Smooth muscle cell (in vitro differentiated cells): ENCODE results near the gene CSMD2. TPM values are rescaled to one million over a fixed set of nuclear protein-coding genes. Genes with fewer than 3 reads are reported as not detected.

Experiments used
- DNase-seq: peaks from one replicate; lab custom pipeline; 2025; ENCODE audit not compliant: unreplicated experiment; lab: John Stamatoyannopoulos, UW
- H2AFZ ChIP-seq: fragments of 200-600 bp; sonication (generic); 2 replicates; pipeline ENCODE4 v1.6.0; 2016; ENCODE audit warnings: antibody characterized with exemption, low read depth, mild to moderate bottlenecking
- H3F3A ChIP-seq: fragments of 200-600 bp; sonication (generic); 2 replicates; pipeline ENCODE4 v1.6.0; 2017; ENCODE audit warnings: antibody characterized with exemption, low read depth
- H3K27ac ChIP-seq: fragments of 200-600 bp; sonication (generic); 2 replicates; pipeline ENCODE4 v1.5.1; 2016; ENCODE audit warnings: low read depth, mild to moderate bottlenecking
- H3K27me3 ChIP-seq: fragments of 200-600 bp; sonication (generic); 2 replicates; pipeline ENCODE4 v1.6.1; 2016; ENCODE audit warnings: low read depth, mild to moderate bottlenecking
- H3K36me3 ChIP-seq: fragments of 200-600 bp; sonication (generic); 2 replicates; pipeline ENCODE4 v1.5.1; 2016; ENCODE audit warnings: low read depth
- H3K4me1 ChIP-seq: fragments of 200-600 bp; sonication (generic); 2 replicates; pipeline ENCODE4 v1.5.1; 2016; ENCODE audit warnings: low read depth
- H3K4me2 ChIP-seq: fragments of 200-600 bp; sonication (generic); 2 replicates; pipeline ENCODE4 v1.6.0; 2016; ENCODE audit warnings: mild to moderate bottlenecking
- H3K4me3 ChIP-seq: fragments of 200-600 bp; sonication (generic); 2 replicates; pipeline ENCODE4 v1.5.1; 2016; ENCODE audit warnings: mild to moderate bottlenecking
- H3K79me2 ChIP-seq: fragments of 200-600 bp; sonication (generic); 2 replicates; pipeline ENCODE4 v1.6.0; 2016; ENCODE audit warnings: low read depth, mild to moderate bottlenecking
- H3K9ac ChIP-seq: fragments of 200-600 bp; sonication (generic); 2 replicates; pipeline ENCODE4 v1.6.0; 2016; ENCODE audit warnings: low read depth
- H3K9me3 ChIP-seq: fragments of 200-600 bp; sonication (generic); replicated peaks from 2 replicates; pipeline ENCODE4 v1.5.1; 2016; ENCODE audit warnings: low read depth
- H4K20me1 ChIP-seq: fragments of 200-600 bp; sonication (generic); 2 replicates; pipeline ENCODE4 v1.6.0; 2016; ENCODE audit warnings: low read depth
- CTCF ChIP-seq: fragments of 200-600 bp; sonication (generic); IDR thresholded peaks from 2 replicates; pipeline ENCODE4 v1.5.1; 2017; ENCODE audit warnings: borderline replicate concordance, mild to moderate bottlenecking, antibody characterized with exemption; ENCODE audit not compliant: insufficient read depth, poor library complexity, severe bottlenecking
- WGBS: methylation state at CpG from one replicate; pipeline ENCODE4 v1.1.7; 2016; ENCODE audit warnings: low lambda C conversion rate; 5-methylcytosine and 5-hydroxymethylcytosine counted together
- polyA plus RNA-seq: library from polyadenylated mRNA; unstranded; fragments of >200 nt; fragmentation: Nextera tagmentation; extraction: Ambion mirVana; gene quantifications from 2 replicates; pipeline ENCODE4 v1.2.1, GENCODE V29; 2016
- total RNA-seq: library from RNA; depleted of rRNA; stranded (reverse); fragments of >200 nt; gene quantifications from 2 replicates; pipeline ENCODE4 v1.2.3, GENCODE V29; 2014

The CSMD2 gene
- total and polyA plus RNA-seq, 2 experiments from 2014 or later: 0.65 to 1.8 TPM

- Histone ChIP-seq H3K27me3 (no peaks in the 10 kb centered on the region), H3K4me3 (no peak overlapping the region), H3K4me1 (peaks cover 21% of the 10 kb centered on the region), H3K9ac (no peak overlapping the region), H3K79me2 (no peaks in the 10 kb centered on the region), H2AFZ (no peak overlapping the region), H3K27ac (no peak overlapping the region), H3K9me3 (no peaks in the 10 kb centered on the region), H3K4me2 (no peak overlapping the region), H3F3A (no peaks in the 10 kb centered on the region), H3K36me3 (no peaks in the 10 kb centered on the region), H4K20me1 (no peaks in the 10 kb centered on the region)
- TF ChIP-seq CTCF: no peak
- no peak for DNase-seq
- WGBS: 81% methylated on average over 13 of the region's 13 CpGs
These were observed 167.6 kb downstream of the CSMD2 start for GRCh38 chr1:33997127-33998036.

GRCh38 chr1:33996281-33996680 is 168.7 kb downstream of the CSMD2 start:
- Histone ChIP-seq H3K79me2 (no peaks in the 10 kb centered on the region), H3K9ac (no peak overlapping the region), H3K27ac (no peak overlapping the region), H3K27me3 (no peaks in the 10 kb centered on the region), H3F3A (no peaks in the 10 kb centered on the region), H3K4me1 (peaks cover 21% of the 10 kb centered on the region), H2AFZ (no peak overlapping the region), H4K20me1 (no peaks in the 10 kb centered on the region), H3K36me3 (no peaks in the 10 kb centered on the region), H3K4me3 (no peak overlapping the region), H3K9me3 (no peaks in the 10 kb centered on the region), H3K4me2 (no peak overlapping the region)
- 94% methylated on average over 5 of the region's 5 CpGs for WGBS
- no peak for TF ChIP-seq CTCF
- no peak for DNase-seq

GRCh38 chr1:33993301-33993700 is 171.7 kb downstream of the CSMD2 start:
- no peak for DNase-seq
- Histone ChIP-seq H2AFZ (no peak overlapping the region), H3K9me3 (no peaks in the 10 kb centered on the region), H4K20me1 (no peaks in the 10 kb centered on the region), H3K4me2 (no peak overlapping the region), H3K4me1 (peaks cover 8% of the 10 kb centered on the region), H3K27ac (no peak overlapping the region), H3K36me3 (no peaks in the 10 kb centered on the region), H3K79me2 (no peaks in the 10 kb centered on the region), H3K27me3 (peaks cover 3% of the 10 kb centered on the region), H3K9ac (no peak overlapping the region), H3K4me3 (no peak overlapping the region), H3F3A (no peaks in the 10 kb centered on the region)
- TF ChIP-seq CTCF: no peak
- 86% methylated on average over 4 of the region's 4 CpGs for WGBS

- Histone ChIP-seq H3K4me3 (no peak overlapping the region), H3K4me1 (no peaks in the 10 kb centered on the region), H3K9ac (no peak overlapping the region), H3K27ac (no peak overlapping the region), H3K9me3 (no peaks in the 10 kb centered on the region), H4K20me1 (no peaks in the 10 kb centered on the region), H3F3A (no peaks in the 10 kb centered on the region), H3K79me2 (no peaks in the 10 kb centered on the region), H2AFZ (no peak overlapping the region), H3K4me2 (no peak overlapping the region), H3K36me3 (no peaks in the 10 kb centered on the region), H3K27me3 (peaks cover 3% of the 10 kb centered on the region)
- DNase-seq: no peak
- whole genome bisulfite sequencing: 90% methylated on average over 3 of the region's 3 CpGs
- no peak for TF ChIP-seq CTCF
These were observed 174.7 kb downstream of the CSMD2 start for GRCh38 chr1:33990281-33990680.
